Measurements from ENCODE around the gene MICAL3.

MICAL3 gene

GRCh38 chr22:17914474-17914873 is 109.9 kb downstream of the MICAL3 start:
- DNase-seq (ENCODE audit: low read depth in 2 of 2), result no peak

DNA sequence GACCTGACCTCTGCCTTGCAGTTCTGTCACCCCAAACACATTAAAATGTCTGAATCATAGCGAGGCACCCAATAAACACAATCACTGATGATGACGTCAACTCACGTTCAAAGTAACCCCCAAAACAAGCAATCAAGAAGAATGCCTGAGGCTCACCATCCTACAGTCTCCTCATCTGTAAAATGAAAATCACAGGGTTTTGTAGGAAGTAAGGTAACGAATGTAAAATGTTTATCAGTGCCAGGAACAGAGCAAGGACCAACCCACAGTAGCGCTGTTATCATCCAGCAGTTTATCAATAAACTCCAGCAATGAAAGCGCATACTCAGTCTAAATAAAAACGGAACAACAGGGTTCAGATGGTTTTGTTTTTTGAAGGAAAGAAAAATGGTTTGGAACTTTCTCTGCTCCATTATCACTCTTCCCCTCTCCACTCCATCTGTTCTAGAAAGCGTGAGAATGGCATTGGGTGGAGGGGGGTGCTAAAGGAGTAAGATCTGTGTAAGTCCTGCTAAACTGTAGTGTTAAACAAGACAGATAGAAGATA is 110.5 kb downstream of the MICAL3 start:
- no peak for DNase-seq (ENCODE audit: low read depth in 2 of 2)

DNA sequence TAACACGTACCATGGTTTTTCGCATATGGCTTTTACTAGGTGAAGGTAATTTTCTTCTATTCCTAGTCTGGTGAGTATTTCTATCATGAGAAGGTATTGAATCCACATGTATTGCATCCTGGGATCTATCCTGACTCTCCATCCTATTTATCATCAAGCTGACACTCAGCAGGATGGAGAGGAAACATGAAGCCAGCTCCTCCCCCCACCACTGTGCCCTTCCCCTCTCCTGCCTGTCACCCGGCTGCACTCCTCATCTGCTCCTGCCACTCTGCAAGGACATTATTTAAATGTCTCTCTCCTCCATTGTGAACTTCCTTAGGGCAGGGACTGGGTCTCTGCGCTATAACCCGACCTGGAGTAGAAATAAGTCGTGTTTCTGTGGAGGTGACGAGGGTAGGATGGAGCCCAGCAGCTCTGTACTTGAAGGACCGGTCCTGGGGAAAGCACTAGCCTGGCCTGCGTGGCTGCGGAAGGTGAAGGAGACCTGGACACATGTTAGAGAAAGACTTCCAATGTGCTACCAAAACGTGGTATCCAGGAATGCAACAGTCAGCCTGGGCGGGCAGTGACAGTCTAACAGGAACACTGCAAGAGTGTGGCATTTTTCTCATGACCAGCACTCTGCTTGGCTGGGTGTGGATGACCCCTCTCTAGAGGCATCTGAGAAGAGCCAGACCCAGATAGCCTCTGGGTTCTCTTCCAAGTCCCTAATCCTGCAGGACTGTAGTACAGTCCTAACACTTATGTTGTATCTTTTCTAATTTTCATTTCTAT is 111.2 kb downstream of the MICAL3 start:
- DNase-seq (ENCODE audit: low read depth in 2 of 2), result no peak

DNA sequence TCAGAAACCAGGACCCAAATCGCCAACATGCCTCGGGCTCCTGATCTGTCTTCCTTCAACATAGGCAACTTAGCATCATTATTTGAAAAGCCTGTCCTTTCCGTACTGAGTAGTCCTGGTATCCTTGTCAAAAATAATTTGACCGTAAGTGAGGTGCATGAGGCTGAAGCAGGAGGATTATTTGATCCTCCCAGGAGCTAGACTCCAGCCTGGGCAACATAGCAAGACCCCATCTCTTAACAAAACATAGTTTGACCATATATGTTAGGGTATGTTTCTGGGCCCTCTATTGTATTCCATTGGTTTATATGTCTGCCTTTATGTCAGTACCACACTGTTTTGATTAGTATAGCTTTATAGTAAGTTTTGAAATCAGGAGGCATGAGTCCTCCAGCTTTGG is 112.5 kb downstream of the MICAL3 start:
- no peak for DNase-seq (ENCODE audit: low read depth in 2 of 2)

GRCh38 chr22:17911312-17911705 is 113.1 kb downstream of the MICAL3 start:
- no peak for DNase-seq (ENCODE audit: low read depth in 2 of 2)

DNA sequence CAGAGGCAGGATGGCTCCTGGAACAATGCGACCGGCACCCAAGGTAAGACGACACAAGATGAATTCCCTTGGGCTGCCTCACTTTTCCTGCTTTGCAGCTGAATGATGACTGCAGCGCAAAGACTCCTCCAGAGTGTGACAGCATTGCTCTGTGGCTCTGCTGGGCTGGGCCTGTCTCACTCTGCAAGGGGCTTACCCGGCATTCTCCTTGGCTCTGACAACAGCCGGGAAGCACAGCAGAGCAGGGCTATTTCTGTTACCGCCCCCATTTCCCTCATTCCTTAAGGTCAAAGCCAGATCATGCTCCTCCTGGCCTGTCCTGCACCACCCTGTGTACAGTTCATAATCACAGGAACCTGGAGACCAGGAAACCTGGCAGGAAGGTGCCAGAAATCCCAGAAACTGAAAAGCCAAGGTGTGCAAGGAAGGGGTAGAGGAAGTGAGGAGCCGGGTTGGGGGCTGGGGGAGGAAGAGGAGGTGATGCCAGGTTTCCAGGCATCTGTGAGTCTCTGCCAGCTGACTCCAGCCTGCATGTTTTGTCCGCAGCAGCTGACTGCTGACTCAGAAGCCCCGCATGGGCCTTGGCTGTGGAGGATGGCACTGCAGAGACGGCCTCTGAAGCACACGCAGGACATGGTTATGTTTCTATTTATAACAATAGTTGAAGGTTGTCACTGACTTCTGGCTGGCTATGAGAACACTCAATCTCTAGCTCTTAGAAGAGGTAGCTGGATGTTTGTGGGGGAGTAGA is 113.6 kb downstream of the MICAL3 start:
- DNase-seq (ENCODE audit: low read depth in 2 of 2), result no peak

GRCh38 chr22:17907748-17908051 is 116.7 kb downstream of the MICAL3 start:
- DNase-seq (ENCODE audit: low read depth in 2 of 2), result no peak

DNA sequence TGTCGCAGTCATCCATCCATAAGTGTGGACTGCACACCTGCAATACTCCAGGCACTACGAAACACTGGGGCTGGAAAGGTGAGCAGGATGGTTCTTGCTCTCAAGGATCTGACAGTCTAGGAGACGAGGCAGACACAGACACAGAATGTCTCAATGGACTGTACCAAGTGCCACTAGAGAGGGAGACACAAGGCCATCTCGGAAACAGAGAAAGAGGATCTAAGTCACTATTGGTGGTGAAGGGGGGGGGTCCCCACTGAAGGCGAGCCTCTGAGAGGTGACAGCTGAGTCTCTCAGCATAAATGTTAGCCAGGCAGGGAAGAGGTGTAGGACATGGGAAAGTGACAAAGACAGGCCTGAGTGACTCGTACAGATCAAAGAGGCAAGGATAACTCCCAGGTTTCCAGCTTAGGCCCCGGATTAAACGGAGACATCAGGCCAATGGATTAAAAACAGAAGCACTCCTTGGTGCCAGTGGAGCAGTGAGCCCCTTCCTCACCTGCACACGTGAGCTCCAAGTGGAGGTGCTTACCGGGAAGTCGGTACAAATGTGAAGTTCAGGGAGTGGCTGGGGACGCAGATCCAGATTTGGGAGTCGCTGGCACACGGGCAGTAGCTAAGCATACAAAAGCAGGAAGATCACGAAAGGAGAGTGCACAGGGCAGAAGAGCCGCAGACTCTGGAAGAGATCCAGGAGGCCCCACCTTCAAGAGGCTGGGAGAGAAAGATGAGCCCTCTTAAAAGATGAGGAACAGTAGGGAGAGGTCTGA is 117.2 kb downstream of the MICAL3 start:
- no peak for DNase-seq (ENCODE audit: low read depth in 2 of 2)

DNA sequence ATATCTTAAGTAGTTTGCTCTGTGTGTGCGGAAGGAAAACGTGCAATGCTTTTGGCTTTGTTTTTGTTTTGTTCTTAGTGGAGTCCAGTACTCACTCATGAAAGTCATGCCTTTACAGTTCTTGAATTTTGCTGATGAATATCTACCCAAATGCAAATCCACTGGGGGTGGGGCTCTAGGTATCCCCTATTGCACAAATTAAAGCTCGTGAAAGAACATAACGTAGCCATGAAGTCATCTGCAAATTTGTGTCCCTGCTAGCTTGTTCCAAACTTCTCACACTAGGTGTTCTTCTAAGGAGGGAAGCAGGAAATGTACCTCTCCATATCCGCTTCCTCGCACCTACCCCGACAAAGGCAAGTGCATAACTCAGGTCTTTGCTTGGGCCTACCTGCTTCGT is 118.9 kb downstream of the MICAL3 start:
- no peak for DNase-seq (ENCODE audit: low read depth in 2 of 2)

- DNase-seq (ENCODE audit: low read depth in 2 of 2), result no peak
These were observed 120.6 kb downstream of the MICAL3 start for GRCh38 chr22:17903564-17904295.

GRCh38 chr22:17902960-17903359 is 121.4 kb downstream of the MICAL3 start:
- no peak for DNase-seq (ENCODE audit: low read depth in 2 of 2)

DNA sequence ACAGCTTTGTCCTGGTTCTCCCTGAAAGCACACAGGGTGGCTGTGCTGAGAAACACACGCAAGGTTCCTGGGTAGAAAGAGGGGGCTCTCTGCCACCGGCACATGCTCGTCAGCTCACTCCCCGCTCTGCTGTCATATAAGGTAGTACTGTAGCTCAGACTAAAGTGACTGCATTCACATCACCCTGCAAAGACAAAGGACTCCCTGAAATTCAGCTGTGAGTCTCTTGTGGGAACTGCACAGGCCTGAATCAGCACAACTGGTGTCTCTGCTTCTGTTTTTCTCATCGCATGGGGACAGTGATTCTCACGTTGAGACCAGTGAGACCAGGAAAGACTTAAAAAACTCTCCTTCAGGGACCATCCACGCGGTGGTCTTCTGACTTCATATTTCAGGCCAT is 126.0 kb downstream of the MICAL3 start:
- DNase-seq (ENCODE audit: low read depth in 2 of 2), result no peak

- no peak for DNase-seq (ENCODE audit: low read depth in 2 of 2)
These were observed 126.5 kb downstream of the MICAL3 start for GRCh38 chr22:17897858-17898257.

GRCh38 chr22:17897426-17897825 is 126.9 kb downstream of the MICAL3 start:
- no peak for DNase-seq (ENCODE audit: low read depth in 2 of 2)

DNA sequence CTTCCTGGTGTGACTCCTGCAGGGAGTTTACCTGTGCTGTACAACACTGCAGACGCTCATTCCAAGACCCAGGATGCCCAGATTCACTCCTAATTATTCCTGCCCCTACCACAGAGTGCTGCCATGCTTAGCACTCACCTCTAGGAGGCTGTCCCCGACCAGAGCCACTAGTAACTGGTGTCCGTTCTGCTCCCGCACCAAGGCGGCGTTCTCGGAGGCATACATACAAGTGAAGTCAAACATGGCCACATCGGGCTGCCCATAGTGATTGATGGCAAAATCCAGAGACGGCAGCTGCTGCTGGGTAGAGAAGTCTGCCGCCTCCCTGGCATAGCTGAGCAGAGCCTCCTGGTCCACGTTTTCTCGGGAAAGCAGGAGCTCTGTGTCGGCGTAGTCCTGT is 127.8 kb downstream of the MICAL3 start:
- DNase-seq (ENCODE audit: low read depth in 2 of 2), result no peak

DNA sequence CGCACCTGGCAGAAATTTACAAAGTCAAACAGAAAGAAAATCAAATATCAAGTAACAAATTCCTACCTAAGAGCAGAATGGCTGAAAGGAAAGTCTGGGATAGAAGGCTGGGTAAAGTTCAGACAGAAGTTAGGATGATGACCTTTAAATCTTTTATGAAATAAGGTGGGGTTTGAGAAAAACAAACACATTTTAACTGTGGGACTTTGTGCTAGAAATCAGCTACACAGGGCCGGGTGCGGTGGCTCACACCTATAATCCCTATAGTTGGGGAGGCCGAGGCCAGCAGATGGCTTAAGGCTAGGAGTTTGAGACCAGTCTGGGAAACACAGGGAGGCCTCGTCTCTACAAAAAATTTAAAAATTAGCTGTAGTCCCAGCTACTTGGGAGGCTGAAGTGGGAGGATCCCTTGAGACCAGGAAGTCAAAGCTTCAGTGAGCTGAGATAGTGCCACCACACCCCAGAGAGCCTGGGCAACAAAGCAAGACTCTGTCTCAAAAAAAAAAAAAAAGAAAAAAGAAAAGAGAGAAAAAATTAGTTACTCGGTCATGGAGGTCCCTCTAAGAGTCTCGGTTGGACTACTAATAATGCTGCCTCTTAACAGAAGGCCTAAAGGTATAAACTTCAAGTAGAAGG is 130.3 kb downstream of the MICAL3 start:
- DNase-seq (ENCODE audit: low read depth in 2 of 2), result no peak

DNA sequence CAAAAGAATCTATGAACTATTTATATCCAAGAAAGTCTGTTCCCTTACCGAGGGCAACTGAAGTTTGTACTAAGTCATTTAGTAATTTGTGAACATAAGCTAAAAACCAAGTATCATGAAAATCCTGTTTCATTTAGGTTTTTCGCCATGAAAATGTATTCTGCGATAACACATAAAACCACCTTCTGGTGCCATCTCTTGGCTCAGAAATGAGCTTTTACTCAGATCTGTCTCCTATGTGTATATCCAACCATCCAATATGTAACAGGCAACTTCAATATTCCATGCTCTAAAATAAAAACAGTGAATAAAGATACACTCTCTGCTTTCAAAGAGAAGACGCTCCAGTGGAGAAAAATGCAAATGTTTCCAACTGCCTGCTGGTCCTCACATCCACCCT is 132.0 kb downstream of the MICAL3 start:
- DNase-seq (ENCODE audit: low read depth in 2 of 2), result no peak

DNA sequence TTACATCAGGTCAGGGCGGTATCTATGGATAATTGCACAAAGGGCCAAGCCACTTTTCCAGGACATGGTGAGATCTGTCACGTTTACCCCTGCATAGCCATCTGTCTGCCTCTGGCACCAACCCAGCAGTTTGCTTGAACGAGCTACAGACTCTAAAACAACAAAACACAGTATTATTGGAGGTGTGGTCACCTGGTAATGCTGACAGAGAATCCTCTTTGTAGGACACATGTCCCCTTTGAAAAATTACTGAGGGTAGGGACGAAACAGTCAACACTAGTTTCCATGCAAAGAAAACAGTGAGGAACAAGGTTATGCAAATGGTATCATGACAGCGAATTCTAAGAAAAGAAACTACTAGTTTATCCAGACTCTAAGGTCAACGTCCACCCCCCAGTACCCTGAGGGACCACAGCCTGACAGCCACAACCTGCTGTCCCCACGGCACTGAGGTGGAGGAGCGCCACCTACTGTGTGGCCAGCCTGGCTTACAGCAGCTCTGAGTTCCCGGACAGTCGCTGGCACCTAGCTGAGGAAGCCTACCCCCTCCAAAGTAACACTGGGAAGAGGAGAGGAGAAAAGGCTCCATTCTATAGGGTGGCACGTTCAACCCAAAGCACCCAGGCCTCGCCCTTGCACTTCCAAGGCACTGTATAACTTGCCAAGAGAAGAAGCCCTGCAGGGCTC is 132.7 kb downstream of the MICAL3 start:
- DNase-seq (ENCODE audit: low read depth in 2 of 2), result no peak

GRCh38 chr22:17890892-17891291 is 133.5 kb downstream of the MICAL3 start:
- DNase-seq (ENCODE audit: low read depth in 2 of 2), result no peak

GRCh38 chr22:17890245-17890671 is 134.1 kb downstream of the MICAL3 start:
- no peak for DNase-seq (ENCODE audit: low read depth in 2 of 2)

DNA sequence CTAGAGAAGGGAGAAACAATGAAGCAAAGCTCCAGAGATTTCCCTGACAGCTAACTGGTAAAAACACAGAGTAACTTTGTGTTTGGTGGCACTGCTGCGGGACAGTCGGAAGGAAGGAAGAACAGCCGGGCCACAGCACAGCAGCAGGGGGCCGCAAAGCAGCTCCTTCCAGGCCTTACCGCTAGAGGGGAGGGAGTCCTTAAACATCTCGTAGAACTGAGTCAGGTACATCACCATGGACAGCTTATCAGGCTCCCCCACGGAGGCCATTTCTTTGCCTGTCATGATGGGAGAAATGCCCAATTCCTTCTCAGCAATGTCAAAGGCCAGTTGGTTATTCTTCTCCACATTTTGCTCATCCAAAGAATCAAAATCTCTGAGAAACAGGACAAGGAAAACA is 135.5 kb downstream of the MICAL3 start:
- no peak for DNase-seq (ENCODE audit: low read depth in 2 of 2)
